H7 (cell line): ENCODE results near the gene APOL4. TPM values are rescaled to one million over a fixed set of nuclear protein-coding genes. Genes with fewer than 3 reads are reported as not detected.

ENCODE experiments used
- DNase-seq: peaks from one replicate; pipeline ENCODE4 v3.0.0; 2012
- H3K27me3 ChIP-seq: 2 replicates; pipeline ENCODE4 v1.6.0; 2011; ENCODE audit warnings: mild to moderate bottlenecking, low read length; ENCODE audit not compliant: control insufficient read depth, insufficient read depth
- H3K36me3 ChIP-seq: replicated peaks from 2 replicates; pipeline ENCODE4 v1.5.1; 2011; ENCODE audit warnings: low read length; ENCODE audit not compliant: control insufficient read depth, insufficient read depth
- H3K4me3 ChIP-seq: 2 replicates; pipeline ENCODE4 v1.5.1; 2011; ENCODE audit warnings: low read depth, mild to moderate bottlenecking, control low read depth, low read length, moderate library complexity; ENCODE audit not compliant: insufficient read depth
- total RNA-seq: library from RNA; depleted of rRNA; stranded (reverse); fragments of >200 nt; shearing (Covaris generic); gene quantifications from 2 replicates; pipeline ENCODE4 v1.2.3, GENCODE V29; 2014; rRNA removed

Gene APOL4
- total RNA-seq, 1 experiment from 2014 or later: not detected

DNA sequence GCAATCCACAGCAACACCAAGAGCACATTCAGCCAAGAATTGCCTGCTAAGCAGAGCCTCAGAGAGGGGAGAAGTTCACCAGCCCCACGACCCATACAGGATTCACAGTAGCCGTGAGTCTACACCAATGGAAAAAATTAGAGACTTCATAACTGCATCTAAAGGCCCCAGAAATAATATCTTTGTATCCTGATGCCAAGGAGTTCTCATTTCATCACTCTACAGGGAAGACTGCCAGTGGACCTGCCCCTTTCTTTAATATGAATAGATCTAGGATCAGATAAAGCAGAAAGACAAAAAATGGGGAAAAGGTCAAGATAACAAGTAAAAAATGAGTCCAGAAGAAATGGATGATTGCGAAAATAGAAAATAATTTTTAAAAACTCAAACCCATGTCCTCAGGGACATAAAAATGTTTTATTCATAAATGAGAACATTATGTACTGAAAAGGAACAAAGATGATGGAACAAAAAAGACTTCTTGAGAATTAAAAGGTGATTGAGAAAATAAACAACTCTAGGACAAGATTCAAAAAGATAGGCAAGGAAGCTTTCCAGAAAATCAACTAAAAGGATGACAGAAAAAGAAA lies 50.5 kb downstream of the APOL4 start:
- Histone ChIP-seq H3K27me3 (no peaks in the 10 kb centered on the region), H3K4me3 (no peak overlapping the region), H3K36me3 (no peaks in the 10 kb centered on the region)
- no peak for DNase-seq

DNA sequence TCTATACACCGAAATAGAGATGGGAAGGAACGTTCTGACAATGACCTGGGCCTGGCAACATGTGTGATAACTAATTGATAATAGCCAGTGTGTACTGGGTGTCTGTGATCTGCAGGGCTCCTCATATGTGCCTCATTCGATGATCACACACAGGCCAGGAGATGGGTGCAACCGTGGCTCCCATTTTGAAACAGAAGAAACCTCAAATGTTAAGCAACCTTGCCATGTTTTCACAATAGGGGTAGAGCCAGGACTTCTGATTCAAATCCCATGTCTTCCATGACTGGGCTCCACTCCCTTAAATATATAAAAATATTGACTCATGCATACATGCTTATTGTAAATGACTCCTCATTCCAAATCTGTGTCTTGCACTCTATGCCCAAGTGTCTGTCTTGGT lies 52.2 kb downstream of the APOL4 start:
- Histone ChIP-seq H3K36me3 (no peaks in the 10 kb centered on the region), H3K4me3 (no peak overlapping the region), H3K27me3 (no peaks in the 10 kb centered on the region)
- DNase-seq: no peak

DNA sequence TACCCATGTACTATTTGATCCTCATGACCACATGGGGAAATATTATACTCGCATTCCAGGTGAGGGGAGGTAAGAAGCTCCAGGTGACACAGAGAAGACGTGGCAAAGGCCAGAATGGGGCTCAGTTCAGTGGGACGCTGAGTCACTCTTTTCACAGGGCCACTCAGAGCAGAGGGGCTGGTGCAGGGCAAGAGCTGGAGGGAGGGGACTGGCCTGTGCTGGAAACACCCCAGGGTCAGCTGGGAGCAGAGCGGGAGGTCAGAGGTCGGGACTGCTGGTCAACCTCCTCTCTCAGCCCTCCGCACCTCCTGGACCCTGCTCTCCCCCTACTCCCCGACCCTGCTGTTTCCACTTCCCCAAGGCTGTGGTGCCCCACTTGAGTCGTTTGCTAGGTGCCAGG lies 53.2 kb downstream of the APOL4 start:
- H3K4me3 ChIP-seq: no peak overlapping the region
- H3K27me3 ChIP-seq: no peaks in the 10 kb centered on the region
- DNase-seq: no peak
- no peaks in the 10 kb centered on the region for H3K36me3 ChIP-seq

DNA sequence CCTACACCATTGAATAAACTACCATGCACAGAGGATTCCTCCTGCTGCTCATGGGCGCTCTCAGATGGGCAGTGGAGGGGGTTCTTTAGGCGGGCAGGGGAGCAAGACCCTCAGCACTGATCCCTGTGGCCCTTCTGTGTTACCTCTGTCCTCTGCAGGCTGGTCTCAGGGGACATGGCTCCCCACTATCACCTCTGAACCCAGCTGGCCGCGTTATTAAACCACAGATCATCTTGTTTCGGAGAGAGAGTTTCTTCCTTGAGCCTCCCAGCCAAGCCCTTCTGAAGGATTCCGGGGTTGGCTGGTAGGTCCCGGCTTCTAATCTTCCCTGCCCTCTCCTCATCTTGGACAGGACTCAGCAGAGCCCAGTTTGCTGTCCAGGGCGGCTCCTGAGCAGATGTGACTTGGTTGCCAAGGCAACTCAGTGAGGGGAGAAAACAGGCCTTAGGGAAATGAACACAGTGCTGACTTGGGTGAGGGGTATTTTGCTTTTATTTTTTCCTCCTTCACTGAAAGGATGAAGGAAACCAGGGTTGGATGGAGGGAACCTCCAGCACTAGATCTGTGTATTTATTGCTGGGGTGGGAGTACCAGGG lies 54.3 kb downstream of the APOL4 start:
- no peaks in the 10 kb centered on the region for H3K36me3 ChIP-seq
- DNase-seq: no peak

DNA sequence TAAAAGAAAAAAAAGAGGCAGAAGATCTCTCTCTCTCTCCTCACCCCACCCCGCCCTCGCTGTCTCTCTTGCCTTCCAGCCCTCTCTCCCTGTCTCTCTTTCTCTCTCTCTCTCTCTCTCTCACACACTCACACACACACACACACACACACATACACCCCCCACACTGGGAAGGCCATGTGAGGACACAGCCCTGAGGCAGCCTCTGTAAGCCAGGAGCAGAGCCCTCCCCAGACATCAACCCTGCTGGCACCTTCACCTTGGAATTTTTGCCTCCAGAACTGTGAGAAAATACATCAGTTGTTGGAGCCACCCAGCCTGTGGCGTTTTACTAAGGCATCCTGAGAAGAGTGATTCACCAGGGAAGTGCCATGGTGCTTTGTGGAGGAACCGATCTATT lies 55.7 kb downstream of the APOL4 start:
- H3K36me3 ChIP-seq: no peaks in the 10 kb centered on the region
- no peak for DNase-seq
- H3K27me3 ChIP-seq: no peaks in the 10 kb centered on the region
- H3K4me3 ChIP-seq: no peak overlapping the region

More for the DNA sequence above, 54.3 kb downstream of the APOL4 start:
- no peaks in the 10 kb centered on the region for H3K27me3 ChIP-seq
- no peak overlapping the region for H3K4me3 ChIP-seq

DNA sequence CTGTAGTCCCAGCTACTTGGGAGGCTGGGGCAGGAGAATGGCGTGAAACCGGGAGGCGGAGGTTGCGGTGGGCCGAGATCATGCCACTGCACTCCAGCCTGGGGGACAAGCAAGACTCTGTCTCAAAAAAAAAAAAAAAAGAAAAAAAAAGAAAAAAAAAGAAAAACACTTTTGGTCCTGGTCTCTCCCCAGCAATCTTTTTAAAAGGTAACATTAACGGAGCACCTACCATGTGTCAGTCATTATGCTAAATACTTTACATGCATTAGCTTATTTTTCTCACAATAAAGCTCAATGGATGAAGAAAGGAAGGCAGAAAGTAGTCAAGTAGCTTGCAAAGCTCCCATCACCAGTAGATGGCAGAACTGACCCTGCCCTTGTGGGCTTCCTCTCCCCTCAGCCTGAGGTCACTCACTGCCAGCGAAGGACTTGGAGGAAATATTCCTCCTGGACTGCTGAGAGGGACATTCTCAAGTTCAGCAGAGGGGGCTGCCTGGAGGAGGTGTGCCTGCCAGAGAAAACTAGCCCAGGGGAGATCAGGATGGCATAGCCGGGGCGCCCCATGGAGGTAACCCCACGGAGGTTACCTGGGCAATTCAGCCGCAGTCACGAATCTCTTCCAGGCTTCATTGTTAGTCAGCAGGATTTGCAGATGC lies 56.6 kb downstream of the APOL4 start:
- DNase-seq: peak; percentile 72
- Histone ChIP-seq H3K4me3 (peak overlapping the region; percentile 2; the same call in 1 of the 2 replicates), H3K36me3 (no peaks in the 10 kb centered on the region), H3K27me3 (no peaks in the 10 kb centered on the region)

DNA sequence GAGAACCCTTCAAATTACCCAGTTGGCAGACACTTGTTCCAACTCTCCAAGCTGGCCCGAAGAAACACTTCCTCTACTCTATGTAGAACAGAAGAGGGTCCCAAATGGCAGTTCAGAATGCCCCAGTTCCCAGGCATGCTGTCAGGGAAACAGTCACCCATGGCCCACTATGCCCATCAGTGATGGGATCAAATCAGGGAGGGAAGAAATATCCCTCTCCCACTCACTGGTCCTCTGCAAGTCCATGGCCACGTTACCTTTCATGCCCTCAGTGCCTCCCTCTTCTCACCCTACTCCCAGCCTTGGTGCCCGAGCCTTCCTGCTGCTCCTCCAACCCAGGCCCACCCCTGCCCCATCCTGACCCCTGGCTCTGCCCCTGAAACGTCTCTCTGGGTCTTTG lies 57.7 kb downstream of the APOL4 start:
- Histone ChIP-seq H3K27me3 (no peaks in the 10 kb centered on the region), H3K4me3 (no peak overlapping the region), H3K36me3 (no peaks in the 10 kb centered on the region)
- no peak for DNase-seq

DNA sequence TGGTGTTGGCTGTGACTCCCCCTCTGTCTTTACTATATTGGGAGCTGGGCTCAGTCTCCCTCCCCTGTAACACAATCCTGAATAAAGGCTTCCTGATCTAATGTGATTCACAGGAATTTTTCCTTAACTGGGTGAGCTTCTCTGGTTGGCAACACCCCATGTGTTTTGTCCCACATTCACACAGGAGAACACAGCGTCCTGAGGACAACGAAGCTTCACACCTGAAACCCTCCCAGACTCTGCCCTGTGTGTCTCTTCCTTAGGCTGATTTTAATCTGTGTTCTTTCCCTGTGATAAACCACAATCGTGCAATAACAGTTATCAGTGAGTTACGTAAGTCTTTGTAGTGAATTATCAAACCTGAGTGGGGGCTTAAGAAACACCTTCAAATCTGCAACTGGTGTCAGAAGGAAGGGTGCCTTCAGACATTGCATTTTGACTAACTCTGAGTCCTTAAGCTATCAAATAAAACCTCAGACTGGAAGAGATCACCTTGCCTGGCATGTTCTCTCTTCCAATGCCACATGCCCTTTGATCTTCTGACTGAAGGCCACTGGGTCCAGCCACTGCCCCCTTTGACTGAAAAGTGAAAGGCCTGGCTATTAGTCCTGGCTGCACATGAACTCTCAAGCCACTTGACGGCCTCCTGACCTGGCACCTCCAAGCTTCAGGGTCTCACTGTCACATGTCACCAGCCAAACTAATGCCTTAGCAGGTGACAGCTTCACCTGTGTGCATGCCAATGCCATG lies 58.4 kb downstream of the APOL4 start:
- no peak for DNase-seq
- Histone ChIP-seq H3K27me3 (no peaks in the 10 kb centered on the region), H3K4me3 (no peak overlapping the region), H3K36me3 (no peaks in the 10 kb centered on the region)

DNA sequence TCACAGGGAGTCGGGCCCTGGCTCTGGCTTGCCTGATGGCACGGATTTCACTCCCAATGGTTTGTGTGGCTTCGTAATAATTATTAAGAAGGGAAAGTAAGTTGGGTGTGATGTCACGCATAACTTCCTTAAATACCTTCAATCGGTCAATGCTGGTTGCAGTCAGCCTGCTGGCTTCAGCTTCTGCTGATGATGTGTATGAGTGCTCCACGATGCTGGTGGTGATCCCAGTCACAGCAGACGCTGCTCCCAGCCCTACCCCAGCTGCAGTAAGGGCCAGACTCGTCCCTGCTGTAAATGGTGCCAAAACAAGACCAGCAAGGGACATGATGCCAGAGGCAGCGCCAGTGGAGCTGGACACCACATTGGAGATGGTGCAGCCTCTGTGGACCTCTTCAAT lies 60.1 kb downstream of the APOL4 start:
- H3K4me3 ChIP-seq: no peak overlapping the region
- no peak for DNase-seq
- no peaks in the 10 kb centered on the region for H3K27me3 ChIP-seq
- no peaks in the 10 kb centered on the region for H3K36me3 ChIP-seq

Other genes with a start within 250 kb of the APOL4 start
- 77.7 and 87.2 TPM in 2 replicates for gene RBFOX2, start 173.0 kb downstream of the APOL4 start, total RNA-seq
- 0.28 TPM in 1 of 2 replicates, not detected in the other for gene APOL3, start 41.1 kb downstream of the APOL4 start, total RNA-seq
- gene APOL2, start 37.7 kb upstream of the APOL4 start, total RNA-seq: 14.9 and 18.0 TPM in 2 replicates
- gene APOL1, start 51.3 kb upstream of the APOL4 start, total RNA-seq: not detected in 2 replicates
- gene MYH9, start 186.2 kb upstream of the APOL4 start, total RNA-seq: 117 and 149 TPM in 2 replicates